ENCODE data around the gene PEX3. TPM values are rescaled to one million over a fixed set of nuclear protein-coding genes. Genes with fewer than 3 reads are reported as not detected.

PEX3 gene
- total RNA-seq, 1 donor from 2014 or later: 12.8 TPM

GRCh38 chr6:143449082-143449713 lies 1.4 kb upstream of the PEX3 start:
- peak overlapping the region; percentile 94 for H3K27ac Mint-ChIP-seq
- no peaks in the 10 kb centered on the region for H3K9me3 Mint-ChIP-seq
- H3K4me3 Mint-ChIP-seq: peak overlapping the region; percentile 99
- TF ChIP-seq CTCF (conservative IDR thresholded peaks at IDR 0.05): no peak
- H3K4me1 Mint-ChIP-seq (ENCODE audit: unreplicated experiment): peaks cover 14% of the 10 kb centered on the region
- H3K36me3 Mint-ChIP-seq: peaks cover 4% of the 10 kb centered on the region
- no peak for DNase-seq (ENCODE audit: extremely low spot score, unreplicated experiment)
- H3K27me3 Mint-ChIP-seq: no peaks in the 10 kb centered on the region

DNA sequence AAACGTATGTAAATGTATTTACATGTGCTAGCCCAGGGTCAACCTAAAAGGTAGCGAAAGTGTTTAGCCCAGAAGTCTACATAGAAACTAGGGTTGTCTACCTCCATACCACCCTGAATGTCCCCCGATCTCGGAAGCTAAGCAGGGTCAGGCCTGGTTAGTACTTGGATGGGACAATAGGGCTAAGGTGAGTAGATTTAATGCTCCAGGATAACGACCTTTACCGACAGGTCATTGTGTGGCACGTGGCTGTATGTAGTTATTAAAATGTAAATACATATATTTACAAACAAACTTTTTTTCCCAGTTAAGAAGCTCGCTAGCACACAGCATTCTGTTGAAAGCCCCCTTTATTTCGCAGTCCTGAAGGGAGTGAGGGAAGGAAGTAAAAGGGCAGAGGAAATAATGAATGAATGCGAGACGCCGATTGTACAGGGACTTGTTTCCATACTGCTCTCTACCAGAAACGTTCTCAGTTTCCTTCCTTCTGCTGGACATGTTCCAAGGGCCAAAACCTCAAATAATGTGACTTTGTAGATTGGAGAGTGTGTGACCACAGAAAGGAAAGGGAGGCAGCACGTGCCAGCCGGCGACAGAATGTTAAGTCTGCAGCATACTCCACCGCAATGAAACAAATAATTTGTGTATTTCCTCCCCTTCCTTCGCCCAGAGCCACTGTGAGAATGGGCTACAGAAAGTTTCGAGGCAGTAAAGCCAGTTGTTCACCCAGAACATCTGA lies 722 bp upstream of the PEX3 start:
- peak overlapping the region; percentile 99 for H3K4me3 Mint-ChIP-seq
- DNase-seq (ENCODE audit: extremely low spot score, unreplicated experiment): no peak
- H3K36me3 Mint-ChIP-seq: peaks cover 4% of the 10 kb centered on the region

GRCh38 chr6:143451531-143451930 lies 926 bp downstream of the PEX3 start:
- H3K9me3 Mint-ChIP-seq: no peaks in the 10 kb centered on the region
- peak overlapping the region; percentile 99 for H3K4me3 Mint-ChIP-seq
- peaks cover 4% of the 10 kb centered on the region for H3K36me3 Mint-ChIP-seq
- DNase-seq (ENCODE audit: extremely low spot score, unreplicated experiment): no peak
- TF ChIP-seq CTCF (conservative IDR thresholded peaks at IDR 0.05): no peak
- peaks cover 14% of the 10 kb centered on the region for H3K4me1 Mint-ChIP-seq (ENCODE audit: unreplicated experiment)
- no peaks in the 10 kb centered on the region for H3K27me3 Mint-ChIP-seq
- H3K27ac Mint-ChIP-seq: peak overlapping the region; percentile 94

More for the DNA sequence above, 722 bp upstream of the PEX3 start:
- Mint-ChIP-seq H3K27me3 (no peaks in the 10 kb centered on the region), H3K27ac (peak overlapping the region; percentile 94), H3K9me3 (no peaks in the 10 kb centered on the region), H3K4me1 (ENCODE audit: unreplicated experiment) (peaks cover 14% of the 10 kb centered on the region)
- no peak for TF ChIP-seq CTCF (conservative IDR thresholded peaks at IDR 0.05)

DNA sequence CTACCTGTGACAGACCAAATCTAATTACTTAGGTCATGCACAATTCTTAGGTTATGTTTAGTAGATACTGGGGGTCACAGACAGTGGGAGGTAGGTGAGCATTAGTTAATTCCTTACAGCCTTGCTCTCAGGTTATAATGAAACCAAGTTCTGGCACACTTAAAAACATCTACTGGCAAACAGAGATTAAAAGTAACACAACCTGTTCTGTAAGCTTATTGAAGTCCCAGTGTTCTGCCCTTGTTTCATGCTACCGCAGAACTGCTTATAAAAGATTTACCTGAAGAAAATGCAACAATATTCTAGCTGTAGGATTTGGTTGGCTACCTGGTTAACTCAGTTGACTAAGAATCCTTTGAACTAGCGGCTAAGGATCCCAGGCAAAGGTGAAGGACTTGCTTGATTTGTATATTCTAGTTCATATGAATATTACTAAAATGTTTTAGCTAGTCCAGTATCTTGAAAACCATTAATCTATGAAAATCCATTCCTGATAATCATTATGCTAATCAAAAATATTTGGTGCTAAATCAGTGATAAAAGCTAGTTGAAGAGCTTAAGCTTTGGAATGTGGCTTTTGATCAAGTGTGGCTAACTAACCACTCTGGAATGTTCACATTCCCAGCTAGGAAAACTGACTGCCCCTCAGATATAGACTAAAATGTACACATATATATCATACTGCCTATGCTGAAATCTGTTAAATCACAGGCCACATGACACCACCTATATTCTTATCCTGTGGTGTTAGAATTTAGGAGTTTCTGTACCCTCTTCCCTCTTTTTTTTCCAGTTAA lies 7.2 kb downstream of the PEX3 start:
- peaks cover 13% of the 10 kb centered on the region for H3K36me3 Mint-ChIP-seq
- DNase-seq (ENCODE audit: extremely low spot score, unreplicated experiment): no peak
- no peaks in the 10 kb centered on the region for H3K9me3 Mint-ChIP-seq
- no peak for TF ChIP-seq CTCF (conservative IDR thresholded peaks at IDR 0.05)
- H3K27me3 Mint-ChIP-seq: no peaks in the 10 kb centered on the region
- peak overlapping the region; percentile 82 for H3K27ac Mint-ChIP-seq
- H3K4me1 Mint-ChIP-seq (ENCODE audit: unreplicated experiment): no peaks in the 10 kb centered on the region
- peak overlapping the region; percentile 49 for H3K4me3 Mint-ChIP-seq

- H3K4me3 Mint-ChIP-seq: no peak overlapping the region
- DNase-seq (ENCODE audit: extremely low spot score, unreplicated experiment): no peak
Measured at GRCh38 chr6:143465546-143465945, 14.9 kb downstream of the PEX3 start.

More at GRCh38 chr6:143465546-143465945, 14.9 kb downstream of the PEX3 start:
- peaks cover 4% of the 10 kb centered on the region for H3K36me3 Mint-ChIP-seq
- H3K27me3 Mint-ChIP-seq: no peaks in the 10 kb centered on the region
- no peak overlapping the region for H3K27ac Mint-ChIP-seq
- no peaks in the 10 kb centered on the region for H3K4me1 Mint-ChIP-seq (ENCODE audit: unreplicated experiment)
- no peak for TF ChIP-seq CTCF (conservative IDR thresholded peaks at IDR 0.05)
- no peaks in the 10 kb centered on the region for H3K9me3 Mint-ChIP-seq
